GM23338 (cell line): ENCODE measurements around the gene HSP90AB1.

Source experiments
- EZH2phosphoT487 ChIP-seq: fragments of 200-600 bp; sonication (generic); IDR thresholded peaks from one replicate; pipeline ENCODE4 v1.8.1; 2018; ENCODE audit warnings: antibody characterized with exemption; ENCODE audit not compliant: unreplicated experiment
- TF ChIP-seq, protein P1 (sequence below), 2 experiments: fragments of 200-600 bp in 1 of 2; sonication (generic) in 1 of 2; conservative IDR thresholded peaks; 2 replicates each; pipeline versions ENCODE4 v1.5.1 to v1.6.1; 2016 to 2017; ENCODE audit warnings: antibody characterized with exemption in 2 of 2, low read depth in 2 of 2, mild to moderate bottlenecking in 2 of 2, moderate library complexity in 1 of 2
- TF ChIP-seq, protein P2 (sequence below): IDR thresholded peaks from one replicate; pipeline ENCODE4 v1.6.1; 2018; ENCODE audit warnings: antibody characterized with exemption; ENCODE audit not compliant: unreplicated experiment
- TF ChIP-seq, protein P3 (sequence below): IDR thresholded peaks from 2 replicates; pipeline ENCODE4 v1.6.1; 2016; ENCODE audit warnings: antibody characterized with exemption

DNA sequence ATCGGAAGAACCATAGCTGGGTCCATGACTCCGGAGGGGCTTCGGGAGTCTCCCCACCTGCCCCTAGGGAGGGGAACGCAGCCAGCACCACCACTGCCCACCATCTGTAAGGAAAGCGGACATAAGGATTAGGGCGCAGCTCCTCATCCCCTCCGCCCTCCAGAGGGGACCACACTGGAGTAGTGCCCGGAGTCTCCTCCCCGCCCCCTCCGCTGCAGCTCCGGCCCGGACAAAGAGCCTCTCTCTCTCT lies 9.8 kb downstream of the HSP90AB1 start:
- TF ChIP-seq, protein P1, sequence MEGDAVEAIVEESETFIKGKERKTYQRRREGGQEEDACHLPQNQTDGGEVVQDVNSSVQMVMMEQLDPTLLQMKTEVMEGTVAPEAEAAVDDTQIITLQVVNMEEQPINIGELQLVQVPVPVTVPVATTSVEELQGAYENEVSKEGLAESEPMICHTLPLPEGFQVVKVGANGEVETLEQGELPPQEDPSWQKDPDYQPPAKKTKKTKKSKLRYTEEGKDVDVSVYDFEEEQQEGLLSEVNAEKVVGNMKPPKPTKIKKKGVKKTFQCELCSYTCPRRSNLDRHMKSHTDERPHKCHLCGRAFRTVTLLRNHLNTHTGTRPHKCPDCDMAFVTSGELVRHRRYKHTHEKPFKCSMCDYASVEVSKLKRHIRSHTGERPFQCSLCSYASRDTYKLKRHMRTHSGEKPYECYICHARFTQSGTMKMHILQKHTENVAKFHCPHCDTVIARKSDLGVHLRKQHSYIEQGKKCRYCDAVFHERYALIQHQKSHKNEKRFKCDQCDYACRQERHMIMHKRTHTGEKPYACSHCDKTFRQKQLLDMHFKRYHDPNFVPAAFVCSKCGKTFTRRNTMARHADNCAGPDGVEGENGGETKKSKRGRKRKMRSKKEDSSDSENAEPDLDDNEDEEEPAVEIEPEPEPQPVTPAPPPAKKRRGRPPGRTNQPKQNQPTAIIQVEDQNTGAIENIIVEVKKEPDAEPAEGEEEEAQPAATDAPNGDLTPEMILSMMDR (conservative IDR thresholded peaks at IDR 0.05; ENCODE audit: low read depth in 2 of 2): no peak
- TF ChIP-seq, protein P2, sequence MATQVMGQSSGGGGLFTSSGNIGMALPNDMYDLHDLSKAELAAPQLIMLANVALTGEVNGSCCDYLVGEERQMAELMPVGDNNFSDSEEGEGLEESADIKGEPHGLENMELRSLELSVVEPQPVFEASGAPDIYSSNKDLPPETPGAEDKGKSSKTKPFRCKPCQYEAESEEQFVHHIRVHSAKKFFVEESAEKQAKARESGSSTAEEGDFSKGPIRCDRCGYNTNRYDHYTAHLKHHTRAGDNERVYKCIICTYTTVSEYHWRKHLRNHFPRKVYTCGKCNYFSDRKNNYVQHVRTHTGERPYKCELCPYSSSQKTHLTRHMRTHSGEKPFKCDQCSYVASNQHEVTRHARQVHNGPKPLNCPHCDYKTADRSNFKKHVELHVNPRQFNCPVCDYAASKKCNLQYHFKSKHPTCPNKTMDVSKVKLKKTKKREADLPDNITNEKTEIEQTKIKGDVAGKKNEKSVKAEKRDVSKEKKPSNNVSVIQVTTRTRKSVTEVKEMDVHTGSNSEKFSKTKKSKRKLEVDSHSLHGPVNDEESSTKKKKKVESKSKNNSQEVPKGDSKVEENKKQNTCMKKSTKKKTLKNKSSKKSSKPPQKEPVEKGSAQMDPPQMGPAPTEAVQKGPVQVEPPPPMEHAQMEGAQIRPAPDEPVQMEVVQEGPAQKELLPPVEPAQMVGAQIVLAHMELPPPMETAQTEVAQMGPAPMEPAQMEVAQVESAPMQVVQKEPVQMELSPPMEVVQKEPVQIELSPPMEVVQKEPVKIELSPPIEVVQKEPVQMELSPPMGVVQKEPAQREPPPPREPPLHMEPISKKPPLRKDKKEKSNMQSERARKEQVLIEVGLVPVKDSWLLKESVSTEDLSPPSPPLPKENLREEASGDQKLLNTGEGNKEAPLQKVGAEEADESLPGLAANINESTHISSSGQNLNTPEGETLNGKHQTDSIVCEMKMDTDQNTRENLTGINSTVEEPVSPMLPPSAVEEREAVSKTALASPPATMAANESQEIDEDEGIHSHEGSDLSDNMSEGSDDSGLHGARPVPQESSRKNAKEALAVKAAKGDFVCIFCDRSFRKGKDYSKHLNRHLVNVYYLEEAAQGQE: no peak
- TF ChIP-seq, protein P3, sequence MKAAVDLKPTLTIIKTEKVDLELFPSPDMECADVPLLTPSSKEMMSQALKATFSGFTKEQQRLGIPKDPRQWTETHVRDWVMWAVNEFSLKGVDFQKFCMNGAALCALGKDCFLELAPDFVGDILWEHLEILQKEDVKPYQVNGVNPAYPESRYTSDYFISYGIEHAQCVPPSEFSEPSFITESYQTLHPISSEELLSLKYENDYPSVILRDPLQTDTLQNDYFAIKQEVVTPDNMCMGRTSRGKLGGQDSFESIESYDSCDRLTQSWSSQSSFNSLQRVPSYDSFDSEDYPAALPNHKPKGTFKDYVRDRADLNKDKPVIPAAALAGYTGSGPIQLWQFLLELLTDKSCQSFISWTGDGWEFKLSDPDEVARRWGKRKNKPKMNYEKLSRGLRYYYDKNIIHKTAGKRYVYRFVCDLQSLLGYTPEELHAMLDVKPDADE: no peak
- TF ChIP-seq EZH2phosphoT487: no peak
